Measurements from ENCODE around the gene PLXNA4. TPM values are rescaled to one million over a fixed set of nuclear protein-coding genes. Genes with fewer than 3 reads are reported as not detected.

The PLXNA4 gene
- total RNA-seq, 2 experiments from 2014 or later = 0.18 to 0.70 TPM

GRCh38 chr7:132430861-132431822 is 145.1 kb downstream of the PLXNA4 start:
- peak; percentile 92 for ATAC-seq
- Mint-ChIP-seq H3K36me3 (ENCODE audit: low read depth) (no peaks in the 10 kb centered on the region), H3K27me3 (no peaks in the 10 kb centered on the region), H3K27ac (peak overlapping the region; percentile 77), H3K9me3 (peaks cover 2% of the 10 kb centered on the region), H3K4me3 (no peak overlapping the region), H3K4me1 (ENCODE audit: low read depth) (peaks cover 72% of the 10 kb centered on the region)
- peak; percentile 78 for DNase-seq
- ChIA-PET POLR2A (interaction anchor here (1.3 to 2.0 kb wide), 2 partner anchors 10 to 18 kb away, joined by 3 to 12 read pairs; no protein-coding TSS in a partner anchor), CTCF (interaction anchor here (0.8 to 1.2 kb wide), 3 partner anchors 8 to 149 kb away, joined by 3 to 6 read pairs (median 3); no protein-coding TSS in a partner anchor)
- intact Hi-C loops (cut with micrococcal nuclease) = no loop called here
- TF ChIP-seq CTCF (IDR thresholded peaks at IDR 0.05) = no peak

GRCh38 chr7:132430041-132430855 is 146.0 kb downstream of the PLXNA4 start:
- CTCF ChIA-PET = interaction anchor here (0.9 kb wide), 1 partner anchor 9 kb away, joined by 3 read pairs; no protein-coding TSS in a partner anchor
- Mint-ChIP-seq H3K9me3 (peaks cover 2% of the 10 kb centered on the region), H3K36me3 (ENCODE audit: low read depth) (no peaks in the 10 kb centered on the region), H3K4me3 (no peak overlapping the region), H3K4me1 (ENCODE audit: low read depth) (peaks cover 70% of the 10 kb centered on the region), H3K27me3 (no peaks in the 10 kb centered on the region), H3K27ac (peak overlapping the region; percentile 77)
- DNase-seq (no peak), ATAC-seq (no peak)
- intact Hi-C loops (cut with micrococcal nuclease) = no loop called here
- no peak for TF ChIP-seq CTCF (IDR thresholded peaks at IDR 0.05)
- POLR2A ChIA-PET = interaction anchor here (1.3 to 2.0 kb wide), 2 partner anchors 10 to 19 kb away, joined by 3 to 12 read pairs; no protein-coding TSS in a partner anchor

- intact Hi-C loops (cut with micrococcal nuclease) = no loop called here
- DNase-seq (no peak), ATAC-seq (no peak)
- no peaks in the 10 kb centered on the region for H3K27me3 Mint-ChIP-seq
- no peak for TF ChIP-seq CTCF (IDR thresholded peaks at IDR 0.05)
- ChIA-PET POLR2A (interaction anchor here (0.6 to 0.9 kb wide), 2 partner anchors 34 to 814 kb away, joined by 3 to 4 read pairs; no protein-coding TSS in a partner anchor), CTCF (no interaction called here)
- no peaks in the 10 kb centered on the region for H3K36me3 Mint-ChIP-seq (ENCODE audit: low read depth)
- H3K4me1 Mint-ChIP-seq (ENCODE audit: low read depth) = peaks cover 60% of the 10 kb centered on the region
- no peak overlapping the region for H3K27ac Mint-ChIP-seq
- H3K9me3 Mint-ChIP-seq = peaks cover 2% of the 10 kb centered on the region
- H3K4me3 Mint-ChIP-seq = no peak overlapping the region
Measured at GRCh38 chr7:132429181-132429580, 147.1 kb downstream of the PLXNA4 start.

- peaks cover 2% of the 10 kb centered on the region for H3K9me3 Mint-ChIP-seq
- no peak overlapping the region for H3K27ac Mint-ChIP-seq
- CTCF ChIA-PET = no interaction called here
- no peaks in the 10 kb centered on the region for H3K27me3 Mint-ChIP-seq
- TF ChIP-seq CTCF (IDR thresholded peaks at IDR 0.05) = no peak
- peaks cover 52% of the 10 kb centered on the region for H3K4me1 Mint-ChIP-seq (ENCODE audit: low read depth)
- POLR2A ChIA-PET = interaction anchor here (0.6 kb wide), 1 partner anchor 815 kb away, joined by 3 read pairs; no protein-coding TSS in a partner anchor
- no peak overlapping the region for H3K4me3 Mint-ChIP-seq
- no peak for DNase-seq
- intact Hi-C loops (cut with micrococcal nuclease) = no loop called here
- no peak for ATAC-seq
- no peaks in the 10 kb centered on the region for H3K36me3 Mint-ChIP-seq (ENCODE audit: low read depth)
Measured at GRCh38 chr7:132428247-132428919, 147.9 kb downstream of the PLXNA4 start.

Measured in activated CD8-positive, alpha-beta T cell treated with anti-CD3 and anti-CD28 coated beads for 36 hours (primary cell).